Stomach (tissue), 9 donors: ENCODE measurements around the gene ADH7. TPM values are rescaled to one million over a fixed set of nuclear protein-coding genes. Genes with fewer than 3 reads are reported as not detected.

ENCODE experiments used
- DNase-seq, 2 donors: peaks; one replicate each; pipeline versions ENCODE4 v3.0.0 to v3.0.0-alpha.2; 2013 to 2019
- H3K27ac ChIP-seq, 5 donors: fragments of 200-600 bp in 4 of 5; sonication (generic) in 4 of 5; one replicate each; pipeline ENCODE4 v1.5.1; 2013 to 2019; ENCODE audit warnings: mild to moderate bottlenecking in 1 of 5, moderate library complexity in 1 of 5
- H3K27me3 ChIP-seq, 3 donors: fragments of 200-600 bp; sonication (generic); one replicate each; pipeline ENCODE4 v1.5.1; 2017 to 2019; ENCODE audit warnings: mixed run types in 1 of 3
- H3K36me3 ChIP-seq, 4 donors: fragments of 200-600 bp; sonication (generic); 1 replicate in 3 of 4; 2 replicates in 1 of 4; pipeline ENCODE4 v1.5.1; 2016 to 2019
- H3K4me1 ChIP-seq, 4 donors: fragments of 200-600 bp; sonication (generic); one replicate each; pipeline ENCODE4 v1.5.1; 2016 to 2019
- H3K4me3 ChIP-seq, 4 donors: fragments of 200-600 bp; sonication (generic) in 3 of 4; one replicate each; pipeline ENCODE4 v1.5.1; 2016 to 2019; ENCODE audit warnings: mild to moderate bottlenecking in 1 of 4
- H3K9me3 ChIP-seq, 4 donors: fragments of 200-600 bp; sonication (generic); one replicate each; pipeline ENCODE4 v1.5.1; 2016 to 2019
- CTCF ChIP-seq, 7 experiments: fragments of 450-650 bp in 4 of 7; fragments of 200-600 bp in 3 of 7; sonication (generic) in 3 of 7; IDR thresholded peaks; one replicate each; pipeline ENCODE4 v1.5.1; 2016 to 2019; ENCODE audit warnings: antibody characterized with exemption in 7 of 7, control low read depth in 2 of 7, mild to moderate bottlenecking in 1 of 7
- EP300 ChIP-seq: sonication (generic); formaldehyde crosslinking; IDR thresholded peaks from one replicate; pipeline ENCODE4 v1.6.1; 2017; ENCODE audit warnings: antibody characterized with exemption
- POLR2A ChIP-seq, 4 donors: fragments of 450-650 bp; IDR thresholded peaks; one replicate each; pipeline ENCODE4 v1.6.1; 2016; ENCODE audit warnings: antibody characterized with exemption in 4 of 4, control low read depth in 2 of 4, mild to moderate bottlenecking in 1 of 4, moderate library complexity in 1 of 4
- POLR2AphosphoS5 ChIP-seq, 3 donors: sonication (generic); formaldehyde crosslinking; IDR thresholded peaks; one replicate each; pipeline ENCODE4 v1.6.1; 2016; ENCODE audit warnings: antibody characterized with exemption in 3 of 3
- WGBS, 5 donors: extraction: QIAGEN DNeasy Blood & Tissue Kit in 3 of 5; methylation state at CpG; one replicate each; pipeline versions ENCODE4 v1.1.5 to v1.1.7; 2013 to 2018; 5-methylcytosine and 5-hydroxymethylcytosine counted together
- intact Hi-C: fragments of 100-400 bp; cut with DNase I; formaldehyde crosslinking; loops from one replicate; pipeline ENCODE4 v1.15.1; 2023; ENCODE audit warnings: low total_unique reads
- polyA plus RNA-seq, 3 donors: library from polyadenylated mRNA; stranded (reverse); fragments of 200-250 nt; gene quantifications; one replicate each; pipeline ENCODE4 v1.2.3, GENCODE V29; 2013
- total RNA-seq, 5 donors: library from RNA; depleted of rRNA; stranded (reverse); fragments of >200 nt; gene quantifications; one replicate each; pipeline versions ENCODE4 v1.1.0 to v1.2.3, GENCODE V29; 2014 to 2016
- donor health status: healthy with polysubstance abuse.
- donor health status: Bipolar disorder and iron deficiency.
- donor health status: healthy.

The ADH7 gene
- total and polyA plus RNA-seq, 8 donors, result 1.2 to 84.2 (median 4.7) TPM; not detected in 1

GRCh38 chr4:99383833-99384392 lies 51.2 kb downstream of the ADH7 start:
- Histone ChIP-seq H3K4me1 (peaks cover 6 to 40% (median 15%) of the 10 kb centered on the region in 4 donors), H3K9me3 (no peaks in the 10 kb centered on the region), H3K27ac (peak overlapping the region in 4 of 5 donors; percentile 68 to 89 (median 76)), H3K27me3 (no peaks in the 10 kb centered on the region), H3K4me3 (no peak overlapping the region), H3K36me3 (no peaks in the 10 kb centered on the region)
- intact Hi-C loops, result no loop called here
- 19 to 33% (median 24%) methylated on average over 5 of the region's 5 CpGs for WGBS, 5 donors
- peak; percentile 39 to 82 (median 67) for TF ChIP-seq POLR2AphosphoS5 (IDR thresholded peaks at IDR 0.05)
- no peak for TF ChIP-seq POLR2A (IDR thresholded peaks at IDR 0.05)
- peak; percentile 35 to 75 for DNase-seq

GRCh38 chr4:99383399-99383798 lies 51.7 kb downstream of the ADH7 start:
- no peak for TF ChIP-seq POLR2AphosphoS5 (IDR thresholded peaks at IDR 0.05)
- no peak for TF ChIP-seq EP300
- TF ChIP-seq POLR2A (IDR thresholded peaks at IDR 0.05), result no peak
- no peak for TF ChIP-seq CTCF (IDR thresholded peaks at IDR 0.05)
- Histone ChIP-seq H3K9me3 (no peaks in the 10 kb centered on the region), H3K4me1 (peaks cover 6 to 40% (median 15%) of the 10 kb centered on the region in 4 donors), H3K36me3 (no peaks in the 10 kb centered on the region), H3K4me3 (no peak overlapping the region), H3K27me3 (no peaks in the 10 kb centered on the region), H3K27ac (peak overlapping the region in 4 of 5 donors; percentile 68 to 89 (median 76))
- 74 to 87% (median 81%) methylated on average over 3 of the region's 3 CpGs for whole genome bisulfite sequencing, 5 donors
- DNase-seq, result no peak
- intact Hi-C loops, result no loop called here

GRCh38 chr4:99382745-99383360 lies 52.3 kb downstream of the ADH7 start:
- WGBS, 5 donors, result 26 to 81% (median 62%) methylated on average over 1 of the region's 1 CpG
- DNase-seq, result no peak
- TF ChIP-seq POLR2AphosphoS5 (IDR thresholded peaks at IDR 0.05) (no peak), POLR2A (IDR thresholded peaks at IDR 0.05) (no peak)
- H3K4me3 ChIP-seq, result no peak overlapping the region
- no peaks in the 10 kb centered on the region for H3K9me3 ChIP-seq
- H3K4me1 ChIP-seq, result peaks cover 6 to 40% (median 15%) of the 10 kb centered on the region in 4 donors
- intact Hi-C loops, result no loop called here
- no peaks in the 10 kb centered on the region for H3K36me3 ChIP-seq
- peak overlapping the region; percentile 43 to 89 (median 69) for H3K27ac ChIP-seq
- H3K27me3 ChIP-seq, result no peaks in the 10 kb centered on the region

GRCh38 chr4:99381588-99382175 lies 53.5 kb downstream of the ADH7 start:
- 12 to 23% (median 15%) methylated on average over 1 of the region's 1 CpG for WGBS, 5 donors
- H3K27ac ChIP-seq, result peak overlapping the region in 2 of 5 donors; percentile 82 to 89
- peaks cover 6 to 47% (median 15%) of the 10 kb centered on the region in 4 donors for H3K4me1 ChIP-seq

GRCh38 chr4:99379571-99379970 lies 55.6 kb downstream of the ADH7 start:
- no peak for TF ChIP-seq EP300
- TF ChIP-seq CTCF (IDR thresholded peaks at IDR 0.05), result no peak
- no peak for TF ChIP-seq POLR2A (IDR thresholded peaks at IDR 0.05)
- TF ChIP-seq POLR2AphosphoS5 (IDR thresholded peaks at IDR 0.05), result no peak
- no peak for DNase-seq
- peaks cover 6 to 39% (median 15%) of the 10 kb centered on the region in 4 donors for H3K4me1 ChIP-seq
- intact Hi-C loops, result loop anchor here (10.0 kb wide), 1 partner anchor 885 kb away; no protein-coding TSS in a partner anchor
- no peaks in the 10 kb centered on the region for H3K36me3 ChIP-seq
- H3K4me3 ChIP-seq, result no peak overlapping the region
- no peak overlapping the region for H3K27ac ChIP-seq
- peaks cover 0 to 6% (median 0%) of the 10 kb centered on the region in 4 donors for H3K9me3 ChIP-seq
- no peaks in the 10 kb centered on the region for H3K27me3 ChIP-seq

More at GRCh38 chr4:99381588-99382175, 53.5 kb downstream of the ADH7 start:
- intact Hi-C loops, result no loop called here
- Histone ChIP-seq H3K4me3 (no peak overlapping the region), H3K27me3 (no peaks in the 10 kb centered on the region), H3K36me3 (no peaks in the 10 kb centered on the region), H3K9me3 (no peaks in the 10 kb centered on the region)
- TF ChIP-seq POLR2AphosphoS5 (IDR thresholded peaks at IDR 0.05) (no peak), POLR2A (IDR thresholded peaks at IDR 0.05) (no peak)
- no peak for DNase-seq
